ENCODE results near the gene KRT79.

Gene KRT79

DNA sequence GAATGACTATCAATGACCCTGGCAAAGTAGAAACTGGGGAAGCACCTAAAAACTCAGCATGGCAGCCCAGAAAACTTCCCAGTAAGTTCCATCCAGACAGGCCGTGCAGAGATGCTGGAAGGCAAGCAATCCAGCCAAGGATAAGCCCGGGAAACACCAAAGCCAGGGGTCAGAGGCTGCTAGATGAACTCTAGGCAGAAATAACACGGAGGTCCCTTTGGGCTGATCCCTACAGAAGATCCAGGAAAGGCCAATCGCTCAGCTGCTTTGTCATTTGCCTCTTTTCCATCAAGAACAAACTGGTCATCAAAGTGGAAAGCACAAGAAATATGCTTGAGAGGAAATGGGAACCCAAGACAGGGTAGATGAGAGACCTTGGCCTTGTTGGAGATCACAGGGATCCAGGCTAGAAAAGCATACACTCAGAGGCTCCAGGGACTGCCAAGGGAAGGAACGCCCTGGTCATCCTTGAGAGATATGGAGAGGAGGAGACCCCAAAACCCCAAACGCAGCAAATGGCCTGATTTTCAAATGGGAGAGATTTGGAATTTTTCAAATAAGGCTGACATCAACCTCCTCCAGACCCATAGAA, 6.5 kb downstream of the KRT79 start:
- TF ChIP-seq POLR2AphosphoS5 (IDR thresholded peaks at IDR 0.05; ENCODE audit: low read depth, low read length) (no peak), FOXP2 (optimal IDR thresholded peaks at IDR 0.05; ENCODE audit: borderline replicate concordance, extremely low read depth, extremely low read length, insufficient read depth) (no peak), SIN3A (IDR thresholded peaks at IDR 0.05; ENCODE audit: borderline replicate concordance, insufficient read depth, low read length) (no peak), TAF1 (IDR thresholded peaks at IDR 0.05; ENCODE audit: borderline replicate concordance, insufficient read depth, low read length) (no peak)
- TF ChIP-seq, protein P1, sequence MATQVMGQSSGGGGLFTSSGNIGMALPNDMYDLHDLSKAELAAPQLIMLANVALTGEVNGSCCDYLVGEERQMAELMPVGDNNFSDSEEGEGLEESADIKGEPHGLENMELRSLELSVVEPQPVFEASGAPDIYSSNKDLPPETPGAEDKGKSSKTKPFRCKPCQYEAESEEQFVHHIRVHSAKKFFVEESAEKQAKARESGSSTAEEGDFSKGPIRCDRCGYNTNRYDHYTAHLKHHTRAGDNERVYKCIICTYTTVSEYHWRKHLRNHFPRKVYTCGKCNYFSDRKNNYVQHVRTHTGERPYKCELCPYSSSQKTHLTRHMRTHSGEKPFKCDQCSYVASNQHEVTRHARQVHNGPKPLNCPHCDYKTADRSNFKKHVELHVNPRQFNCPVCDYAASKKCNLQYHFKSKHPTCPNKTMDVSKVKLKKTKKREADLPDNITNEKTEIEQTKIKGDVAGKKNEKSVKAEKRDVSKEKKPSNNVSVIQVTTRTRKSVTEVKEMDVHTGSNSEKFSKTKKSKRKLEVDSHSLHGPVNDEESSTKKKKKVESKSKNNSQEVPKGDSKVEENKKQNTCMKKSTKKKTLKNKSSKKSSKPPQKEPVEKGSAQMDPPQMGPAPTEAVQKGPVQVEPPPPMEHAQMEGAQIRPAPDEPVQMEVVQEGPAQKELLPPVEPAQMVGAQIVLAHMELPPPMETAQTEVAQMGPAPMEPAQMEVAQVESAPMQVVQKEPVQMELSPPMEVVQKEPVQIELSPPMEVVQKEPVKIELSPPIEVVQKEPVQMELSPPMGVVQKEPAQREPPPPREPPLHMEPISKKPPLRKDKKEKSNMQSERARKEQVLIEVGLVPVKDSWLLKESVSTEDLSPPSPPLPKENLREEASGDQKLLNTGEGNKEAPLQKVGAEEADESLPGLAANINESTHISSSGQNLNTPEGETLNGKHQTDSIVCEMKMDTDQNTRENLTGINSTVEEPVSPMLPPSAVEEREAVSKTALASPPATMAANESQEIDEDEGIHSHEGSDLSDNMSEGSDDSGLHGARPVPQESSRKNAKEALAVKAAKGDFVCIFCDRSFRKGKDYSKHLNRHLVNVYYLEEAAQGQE (IDR thresholded peaks at IDR 0.05; ENCODE audit: insufficient read depth in 1 of 2, low read depth in 2 of 2, low read length in 2 of 2): no peak

DNA sequence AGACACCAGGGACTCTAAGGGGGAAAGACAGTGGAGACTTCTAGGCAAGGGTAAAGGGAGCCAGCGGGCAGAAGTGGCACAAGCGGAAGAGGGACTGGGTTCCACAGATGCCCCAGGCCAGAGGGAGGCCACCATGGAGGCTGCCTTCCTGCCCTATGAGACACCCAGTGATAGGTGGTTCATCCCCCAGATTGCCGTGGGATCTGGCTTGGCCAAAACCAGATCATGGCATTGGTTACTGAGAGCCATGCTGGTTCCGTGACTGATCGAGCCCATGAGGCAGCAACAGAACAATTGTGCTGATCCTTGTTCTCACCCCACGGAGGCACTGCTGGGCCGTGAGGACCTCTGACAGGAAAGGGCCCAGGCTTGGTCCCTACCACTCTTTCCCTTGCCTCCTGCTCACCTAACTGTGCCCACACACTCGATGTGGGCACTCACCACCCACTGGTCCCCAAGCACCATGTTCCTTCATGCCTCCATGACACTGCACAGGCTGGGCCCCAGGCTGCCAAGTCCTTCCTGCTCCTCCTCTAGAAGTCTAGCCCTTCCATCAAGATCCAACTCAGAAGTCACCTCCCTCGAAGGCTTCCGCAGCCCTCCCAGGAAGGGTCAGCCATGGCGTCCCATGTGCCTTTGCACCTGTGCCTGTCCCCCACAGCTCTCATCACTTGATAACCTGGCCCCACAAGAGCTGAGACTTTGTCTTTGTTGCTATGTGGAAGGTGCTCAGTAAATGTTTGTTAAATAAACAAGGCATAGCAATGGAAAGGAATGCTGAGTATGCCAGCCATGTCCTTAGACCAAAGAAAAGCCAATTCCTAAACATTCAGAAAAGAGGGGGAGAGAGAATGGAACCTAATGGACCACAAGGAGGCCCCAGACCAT, 7.3 kb downstream of the KRT79 start:
- TF ChIP-seq, protein P1 (IDR thresholded peaks at IDR 0.05; ENCODE audit: insufficient read depth in 1 of 2, low read depth in 2 of 2, low read length in 2 of 2): no peak
- TF ChIP-seq POLR2AphosphoS5 (IDR thresholded peaks at IDR 0.05; ENCODE audit: low read depth, low read length) (no peak), TAF1 (IDR thresholded peaks at IDR 0.05; ENCODE audit: borderline replicate concordance, insufficient read depth, low read length) (no peak), SIN3A (IDR thresholded peaks at IDR 0.05; ENCODE audit: borderline replicate concordance, insufficient read depth, low read length) (no peak), FOXP2 (optimal IDR thresholded peaks at IDR 0.05; ENCODE audit: borderline replicate concordance, extremely low read depth, extremely low read length, insufficient read depth) (no peak)

DNA sequence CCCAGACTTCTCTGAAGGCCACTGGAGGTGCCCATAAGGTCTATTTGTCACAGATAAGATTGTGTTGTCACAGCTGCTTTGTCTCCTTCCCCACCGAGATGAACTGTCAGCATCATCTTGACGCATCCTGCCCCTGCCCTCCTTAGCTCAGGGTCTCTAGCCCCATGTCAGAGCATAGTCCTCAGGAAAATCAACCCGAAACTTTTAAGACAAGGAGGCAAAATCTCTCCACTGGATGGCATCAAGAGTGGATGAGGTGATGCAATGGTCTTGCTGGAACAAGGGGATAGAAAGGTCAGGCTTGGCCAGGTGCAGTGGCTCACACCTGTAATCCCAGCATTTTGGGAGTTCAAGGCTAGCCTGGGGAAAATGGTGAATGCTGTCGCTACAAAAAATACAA, 8.2 kb downstream of the KRT79 start:
- TF ChIP-seq, protein P1 (IDR thresholded peaks at IDR 0.05; ENCODE audit: insufficient read depth in 1 of 2, low read depth in 2 of 2, low read length in 2 of 2): no peak
- no peak for TF ChIP-seq POLR2AphosphoS5 (IDR thresholded peaks at IDR 0.05; ENCODE audit: low read depth, low read length)

DNA sequence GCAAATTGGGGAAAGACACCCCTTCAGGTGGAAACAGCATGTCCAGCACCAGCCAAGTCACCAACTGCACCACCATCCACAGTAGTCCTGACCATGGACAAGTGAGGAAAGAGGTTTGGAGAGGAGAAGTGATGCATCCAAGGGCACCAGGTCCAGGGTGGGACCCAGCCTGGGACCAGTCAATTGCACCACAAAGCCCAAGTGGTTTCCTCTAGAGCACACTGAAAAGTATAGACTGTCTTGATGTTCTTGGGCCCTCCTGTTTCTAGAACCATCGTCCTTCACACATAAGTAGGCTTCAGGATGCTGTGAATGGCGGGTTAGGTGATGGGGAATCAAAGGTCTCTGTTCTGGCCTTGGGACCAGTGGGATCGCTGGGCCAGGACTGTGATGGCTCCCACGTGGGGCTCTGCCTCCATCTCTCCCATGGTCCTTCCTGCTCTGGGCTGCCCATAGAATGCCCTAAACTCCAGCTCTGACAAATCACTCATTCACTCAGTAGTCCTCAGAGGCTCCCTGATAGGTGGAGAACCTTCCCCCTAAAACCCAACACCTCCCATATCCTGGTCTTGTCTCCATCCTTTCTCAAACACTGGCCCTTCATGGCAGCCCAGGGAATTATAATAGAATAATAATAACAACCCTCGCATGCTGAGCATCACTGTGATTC, 9.2 kb downstream of the KRT79 start:
- no peak for TF ChIP-seq TAF1 (IDR thresholded peaks at IDR 0.05; ENCODE audit: borderline replicate concordance, insufficient read depth, low read length)
- no peak for TF ChIP-seq POLR2AphosphoS5 (IDR thresholded peaks at IDR 0.05; ENCODE audit: low read depth, low read length)
- no peak for TF ChIP-seq SIN3A (IDR thresholded peaks at IDR 0.05; ENCODE audit: borderline replicate concordance, insufficient read depth, low read length)
- TF ChIP-seq FOXP2 (optimal IDR thresholded peaks at IDR 0.05; ENCODE audit: borderline replicate concordance, extremely low read depth, extremely low read length, insufficient read depth): no peak
- TF ChIP-seq, protein P1 (IDR thresholded peaks at IDR 0.05; ENCODE audit: insufficient read depth in 1 of 2, low read depth in 2 of 2, low read length in 2 of 2): no peak

Data from PFSK-1 (cell line).